ENCODE results near the gene KDM6A. TPM values are rescaled to one million over a fixed set of nuclear protein-coding genes. Genes with fewer than 3 reads are reported as not detected.

Gene KDM6A
- total RNA-seq, 1 experiment from 2014 or later = 42.8 TPM

GRCh38 chrX:44975666-44976263 is 102.8 kb downstream of the KDM6A start:
- H2BK15ac ChIP-seq (ENCODE audit: low read depth, low read length) = no peak overlapping the region
- H3K56ac ChIP-seq (ENCODE audit: insufficient read length, low read depth, low read length) = no peak overlapping the region
- no peak overlapping the region for H3K9ac ChIP-seq (ENCODE audit: extremely low read depth, insufficient read length, low read length)
- no peak overlapping the region for H4K8ac ChIP-seq (replicated peaks; ENCODE audit: insufficient read length, low read depth, low read length)
- H3T11ph ChIP-seq (ENCODE audit: low read length) = no peak overlapping the region
- H3K14ac ChIP-seq (ENCODE audit: insufficient read depth, low read length) = no peak overlapping the region
- H3K23me2 ChIP-seq (ENCODE audit: insufficient read length, low read depth, low read length, poor library complexity, severe bottlenecking) = no peaks in the 10 kb centered on the region
- no peak for DNase-seq
- H3K27ac ChIP-seq (ENCODE audit: insufficient read length, low read depth, low read length) = no peak overlapping the region
- Mint-ChIP-seq H3K27me3 (ENCODE audit: low read depth) (no peaks in the 10 kb centered on the region), H3K27ac (no peak overlapping the region; a peak in 1 of 7 replicates), H3K9me3 (peaks cover 74 to 86% of the 10 kb centered on the region in 2 experiments), H3K36me3 (ENCODE audit: insufficient read depth in 1 of 3, low read depth in 3 of 3) (peaks cover 50 to 59% (median 58%) of the 10 kb centered on the region in 3 experiments), H3K4me3 (no peak overlapping the region), H3K4me1 (peaks cover 6 to 9% of the 10 kb centered on the region in 2 experiments)
- H2BK12ac ChIP-seq (ENCODE audit: insufficient read length, low read depth, low read length) = no peak overlapping the region
- no peak overlapping the region for H3K4ac ChIP-seq (ENCODE audit: low read depth, low read length)
- H3K79me1 ChIP-seq (ENCODE audit: insufficient read depth, low read depth, low read length, poor library complexity, severe bottlenecking) = no peaks in the 10 kb centered on the region
- no peak overlapping the region for H2AK5ac ChIP-seq (ENCODE audit: insufficient read length, low read length)
- H3K9me3 ChIP-seq (ENCODE audit: control insufficient read depth, low read depth, low read length) = no peaks in the 10 kb centered on the region
- H3K4me1 ChIP-seq (ENCODE audit: insufficient read depth, low read length) = no peaks in the 10 kb centered on the region
- H2BK120ac ChIP-seq (ENCODE audit: low read depth, low read length, poor library complexity, severe bottlenecking) = no peak overlapping the region
- TF ChIP-seq CTCF (conservative IDR thresholded peaks at IDR 0.05) = no peak
- no peak overlapping the region for H3K4me2 ChIP-seq (ENCODE audit: insufficient read depth, insufficient read length, low read length)
- H4K20me1 ChIP-seq (ENCODE audit: control insufficient read depth, insufficient read depth, insufficient read length) = no peaks in the 10 kb centered on the region
- H3K18ac ChIP-seq (ENCODE audit: insufficient read length, low read depth, low read length) = no peak overlapping the region
- no peak overlapping the region for H2BK20ac ChIP-seq (ENCODE audit: low read depth, low read length, poor library complexity, severe bottlenecking)
- no peak overlapping the region for H2BK5ac ChIP-seq (ENCODE audit: insufficient read length, low read length)
- H4K5ac ChIP-seq (ENCODE audit: insufficient read length, low read depth, low read length) = no peak overlapping the region
- H3K79me2 ChIP-seq (ENCODE audit: insufficient read depth, low read length) = peaks cover 17% of the 10 kb centered on the region; the same call in 1 of the 2 replicates
- H4K91ac ChIP-seq (ENCODE audit: insufficient read length, low read depth, low read length) = no peak overlapping the region
- H3K23ac ChIP-seq (ENCODE audit: insufficient read length, low read depth, low read length) = no peak overlapping the region
- H3K27me3 ChIP-seq (ENCODE audit: insufficient read depth, low read length) = no peaks in the 10 kb centered on the region
- no peak overlapping the region for H2AFZ ChIP-seq (ENCODE audit: low read length)
